Thyroid gland (tissue), 4 donors: ENCODE measurements around the gene KCNQ1.

Experiments
- CTCF ChIP-seq, 6 experiments: fragments of 200-600 bp in 3 of 6; fragments of 450-650 bp in 3 of 6; sonication (generic) in 3 of 6; IDR thresholded peaks; one replicate each; pipeline ENCODE4 v1.5.1; 2016 to 2019; ENCODE audit warnings: antibody characterized with exemption in 6 of 6, mild to moderate bottlenecking in 2 of 6, inconsistent platforms in 1 of 6, moderate library complexity in 1 of 6
- POLR2A ChIP-seq, 2 donors: fragments of 450-650 bp; IDR thresholded peaks; one replicate each; pipeline ENCODE4 v1.6.1; 2017; ENCODE audit warnings: antibody characterized with exemption in 2 of 2, mild to moderate bottlenecking in 2 of 2, moderate library complexity in 1 of 2

GRCh38 chr11:2799881-2800654 is 355.3 kb downstream of the KCNQ1 start:
- no peak for TF ChIP-seq CTCF (IDR thresholded peaks at IDR 0.05)
- TF ChIP-seq POLR2A (IDR thresholded peaks at IDR 0.05): no peak
